HepG2 (cell line): ENCODE results near the gene GAB3. TPM values are rescaled to one million over a fixed set of nuclear protein-coding genes. Genes with fewer than 3 reads are reported as not detected.

ENCODE experiments used
- ATAC-seq: fragments of 200-7000 bp; cut with Tn5 transposase; 3 replicates; pipeline ENCODE4 v1.9.1; 2020; ENCODE audit warnings: mild to moderate bottlenecking, moderate library complexity
- BruUV-seq: library from RNA; stranded (reverse); fragments of 400-500 nt; replicated peaks from 2 replicates; lab custom pipeline; 2021; lab: Mats Ljungman, UMichigan
- CTCF ChIA-PET: fragments of 300-600 bp; formaldehyde crosslinking; extraction: SDS; loops from one replicate; lab custom pipeline; 2021; ENCODE audit warnings: low total read pairs, inconsistent platforms, low intra/inter-chr PET ratio; lab: Yijun Ruan, JAX
- POLR2A ChIA-PET: fragments of 350-600 bp; sonication (Branson Sonifier 250); formaldehyde crosslinking; loops from one replicate; lab custom pipeline; 2020; ENCODE audit warnings: antibody characterized with exemption, inconsistent platforms; lab: Yijun Ruan, JAX
- DNase-seq: peaks from one replicate; pipeline ENCODE4 v3.0.0-alpha.2; 2015; ENCODE audit warnings: low spot score
- FAIRE-seq: peaks from 3 replicates; lab custom pipeline; 2011; peaks lifted over from hg19 to GRCh38; lab: Jason Lieb, UNC
- H2AFZ ChIP-seq: one replicate; pipeline ENCODE4 v1.6.1; 2011; ENCODE audit warnings: low read length, inconsistent platforms
- H3K27ac ChIP-seq: fragments of 300-600 bp; 3 replicates; pipeline ENCODE4 v1.8.0; 2011; ENCODE audit warnings: mixed run types, mild to moderate bottlenecking, mixed read lengths, low read length, inconsistent platforms; ENCODE audit not compliant: insufficient read depth; ENCODE audit errors: extremely low read length
- H3K27me3 ChIP-seq, 2 experiments: fragments of 200-600 bp in 1 of 2; 2 replicates in 1 of 2; 3 replicates in 1 of 2; pipeline versions ENCODE4 v1.6.0 to v1.8.0; 2011; ENCODE audit warnings: low read length in 2 of 2, mild to moderate bottlenecking in 2 of 2, moderate library complexity in 2 of 2, inconsistent platforms in 1 of 2; ENCODE audit not compliant: insufficient read depth in 2 of 2, control insufficient read depth in 1 of 2
- H3K36me3 ChIP-seq, 2 experiments: fragments of 200-600 bp in 1 of 2; replicated peaks in 1 of 2; 2 replicates in 1 of 2; 3 replicates in 1 of 2; pipeline versions ENCODE4 v1.5.1 to v1.8.0; 2011; ENCODE audit warnings: low read length in 2 of 2, inconsistent platforms in 1 of 2; ENCODE audit not compliant: insufficient read depth in 2 of 2, control insufficient read depth in 1 of 2
- H3K4me1 ChIP-seq: 2 replicates; pipeline ENCODE4 v1.5.1; 2012; ENCODE audit warnings: low read length, inconsistent platforms; ENCODE audit not compliant: insufficient read depth
- H3K4me2 ChIP-seq: 2 replicates; pipeline ENCODE4 v1.6.0; 2011; ENCODE audit warnings: low read depth, low read length, inconsistent platforms
- H3K4me3 ChIP-seq, 3 experiments: fragments of 200-600 bp in 1 of 3; sonication (generic), shearing (Covaris generic) in 1 of 3; replicated peaks in 1 of 3; 2 replicates each; pipeline ENCODE4 v1.5.1; 2011 to 2016; ENCODE audit warnings: low read length in 3 of 3, inconsistent platforms in 2 of 3, low read depth in 2 of 3, mild to moderate bottlenecking in 2 of 3, control low read depth in 1 of 3, mixed read lengths in 1 of 3; ENCODE audit not compliant: insufficient read depth in 1 of 3
- H3K79me2 ChIP-seq: one replicate; pipeline ENCODE4 v1.6.1; 2011; ENCODE audit warnings: low read length, inconsistent platforms; ENCODE audit not compliant: insufficient read depth
- H3K9ac ChIP-seq: 2 replicates; pipeline ENCODE4 v1.6.0; 2011; ENCODE audit warnings: mild to moderate bottlenecking, low read depth, low read length, inconsistent platforms; ENCODE audit not compliant: insufficient read depth
- H3K9me3 ChIP-seq: 2 replicates; pipeline ENCODE4 v1.5.1; 2012; ENCODE audit warnings: mild to moderate bottlenecking, low read length
- H4K20me1 ChIP-seq: 2 replicates; pipeline ENCODE4 v1.6.0; 2011; ENCODE audit warnings: inconsistent platforms, mild to moderate bottlenecking, low read length, moderate library complexity; ENCODE audit not compliant: insufficient read depth
- CBX1 ChIP-seq: IDR thresholded peaks from one replicate; pipeline ENCODE4 v1.6.1; 2016; ENCODE audit warnings: antibody characterized with exemption, low read depth
- CTCF ChIP-seq: sonication (generic); formaldehyde crosslinking; IDR thresholded peaks from 2 replicates; pipeline ENCODE4 v1.5.0; 2020; ENCODE audit warnings: mild to moderate bottlenecking, missing genetic modification reagents, moderate library complexity
- E2F2 ChIP-seq: sonication (generic); formaldehyde crosslinking; IDR thresholded peaks from 2 replicates; pipeline ENCODE4 v1.4.0; 2020; ENCODE audit warnings: missing genetic modification reagents, borderline replicate concordance
- FOXO1 ChIP-seq: sonication (generic); formaldehyde crosslinking; IDR thresholded peaks from 2 replicates; pipeline ENCODE4 v1.4.0; 2020; ENCODE audit warnings: missing genetic modification reagents
- KLF12 ChIP-seq: sonication (generic); formaldehyde crosslinking; IDR thresholded peaks from 2 replicates; pipeline ENCODE4 v1.4.0; 2020; ENCODE audit warnings: missing genetic modification reagents, borderline replicate concordance
- PATZ1 ChIP-seq: sonication (generic); formaldehyde crosslinking; IDR thresholded peaks from 2 replicates; pipeline ENCODE4 v1.4.0; 2020; ENCODE audit warnings: missing genetic modification reagents
- SIN3B ChIP-seq: fragments of 150-350 bp; IDR thresholded peaks from 2 replicates; pipeline ENCODE4 v1.6.1; 2014; ENCODE audit warnings: low read length
- SMC3 ChIP-seq: IDR thresholded peaks from 2 replicates; pipeline ENCODE4 v1.6.1; 2011; ENCODE audit warnings: low read length, improper control_type of control experiment
- STAG1 ChIP-seq: sonication (generic); formaldehyde crosslinking; IDR thresholded peaks from 2 replicates; pipeline ENCODE4 v1.4.0; 2020; ENCODE audit warnings: missing genetic modification reagents
- TEAD3 ChIP-seq: optimal IDR thresholded peaks from 2 replicates; pipeline ENCODE3; 2016; ENCODE audit warnings: borderline replicate concordance
- THAP7 ChIP-seq: sonication (generic); formaldehyde crosslinking; IDR thresholded peaks from 2 replicates; pipeline ENCODE4 v1.8.1; 2023; ENCODE audit warnings: mild to moderate bottlenecking, missing genetic modification reagents
- USF2 ChIP-seq, 2 experiments: sonication (generic) in 1 of 2; formaldehyde crosslinking in 1 of 2; IDR thresholded peaks; 2 replicates each; pipeline versions ENCODE4 v1.5.1 to v1.6.1; 2011 to 2020; ENCODE audit warnings: borderline replicate concordance in 1 of 2, low read depth in 1 of 2, low read length in 1 of 2, mild to moderate bottlenecking in 1 of 2, missing genetic modification reagents in 1 of 2, moderate library complexity in 1 of 2
- ZNF431 ChIP-seq: sonication (generic); formaldehyde crosslinking; IDR thresholded peaks from 2 replicates; pipeline ENCODE4 v1.9.0; 2022; ENCODE audit warnings: missing genetic modification reagents, low read depth, mild to moderate bottlenecking, borderline replicate concordance
- ZNF557 ChIP-seq: sonication (generic); formaldehyde crosslinking; IDR thresholded peaks from 2 replicates; pipeline ENCODE4 v1.4.0; 2020; ENCODE audit warnings: missing genetic modification reagents
- ZNF746 ChIP-seq: sonication (generic); formaldehyde crosslinking; IDR thresholded peaks from 2 replicates; pipeline ENCODE4 v1.8.0; 2022; ENCODE audit warnings: mild to moderate bottlenecking, missing genetic modification reagents
- ZSCAN21 ChIP-seq: sonication (generic); formaldehyde crosslinking; IDR thresholded peaks from 2 replicates; pipeline ENCODE4 v1.8.0; 2022; ENCODE audit warnings: mild to moderate bottlenecking, missing genetic modification reagents, moderate library complexity, borderline replicate concordance
- WGBS: methylation state at CpG from one replicate; pipeline ENCODE4 v1.1.6; 2017; ENCODE audit warnings: low lambda C conversion rate; 5-methylcytosine and 5-hydroxymethylcytosine counted together
- in situ Hi-C: cut with HindIII; loops from 2 replicates; pipeline ENCODE4 v1.10.0; 2017; ENCODE audit warnings: low pct_unique_long_range_greater_than_20kb; ENCODE audit not compliant: extremely low pct_ligation_motif_present
- intact Hi-C: fragments of 100-400 bp; cut with micrococcal nuclease; formaldehyde crosslinking; loops from one replicate; pipeline ENCODE4 v1.10.0; 2022; ENCODE audit not compliant: unreplicated experiment
- polyA plus RNA-seq, 8 experiments: library from polyadenylated mRNA; depleted of rRNA in 3 of 8; stranded (reverse) in 7 of 8; unstranded in 1 of 8; fragments of >200 nt; fragmentation: Illumina TruSeq in 4 of 8; extraction: Trizol in 4 of 8; gene quantifications; 2 replicates each; pipeline versions ENCODE4 v1.2.1 to v1.2.3, GENCODE V29; 2011 to 2016; ENCODE audit warnings: low read depth in 4 of 8, missing spikeins in 1 of 8, mixed read lengths in 1 of 8; ENCODE audit not compliant: insufficient read depth in 1 of 8
- total RNA-seq, 5 experiments: library from RNA; depleted of rRNA; stranded (reverse); fragments of >200 nt; fragmentation: Illumina TruSeq; extraction: Trizol; gene quantifications; 2 replicates each; pipeline ENCODE4 v1.2.3, GENCODE V29; 2016; ENCODE audit warnings: low read depth in 1 of 5

GAB3 gene
- total and polyA plus RNA-seq, 2 of the 13 experiments (the other 11 are each of a cell fraction or from before 2014, with no cell fraction given): not detected

GRCh38 chrX:154715825-154716224 lies 35.1 kb downstream of the GAB3 start (continued):
- TF ChIP-seq USF2 (IDR thresholded peaks at IDR 0.05; ENCODE audit: low read depth, low read length) (no peak), USF2 (CRISPR knock-in tag; IDR thresholded peaks at IDR 0.05; ENCODE audit: borderline replicate concordance) (no peak), PATZ1 (CRISPR knock-in tag) (no peak), KLF12 (CRISPR knock-in tag) (no peak), ZSCAN21 (CRISPR knock-in tag) (no peak)
- TF ChIP-seq, all 625 proteins: peak for 0

GRCh38 chrX:154714925-154715324 lies 36.0 kb downstream of the GAB3 start:
- intact Hi-C loops: no loop called here
- no peaks in the 10 kb centered on the region for H3K9me3 ChIP-seq
- H3K4me2 ChIP-seq: no peak overlapping the region
- TF ChIP-seq E2F2 (CRISPR knock-in tag): no peak
- TF ChIP-seq ZNF431 (CRISPR knock-in tag): no peak
- TF ChIP-seq SIN3B: no peak
- TF ChIP-seq STAG1 (CRISPR knock-in tag): peak; percentile 66
- peak; percentile 74 for TF ChIP-seq CTCF (CRISPR knock-in tag)
- TF ChIP-seq ZNF746 (CRISPR knock-in tag): no peak
- no peak for TF ChIP-seq ZNF557
- TF ChIP-seq FOXO1 (CRISPR knock-in tag): no peak
- peak; percentile 47; the same call in 1 of the 2 replicates for TF ChIP-seq SMC3
- no peak for TF ChIP-seq CBX1
- no peak for TF ChIP-seq THAP7 (CRISPR knock-in tag)
- TF ChIP-seq TEAD3 (CRISPR knock-in tag): no peak

More at GRCh38 chrX:154714925-154715324, 36.0 kb downstream of the GAB3 start:
- H3K9ac ChIP-seq: no peak overlapping the region
- ChIA-PET POLR2A (no interaction called here), CTCF (no interaction called here)
- in situ Hi-C loops: no loop called here
- H4K20me1 ChIP-seq: no peaks in the 10 kb centered on the region
- H3K27me3 ChIP-seq: no peaks in the 10 kb centered on the region
- FAIRE-seq: peak; percentile 93
- no TSS peak for BruUV-seq
- peak; percentile 12 for DNase-seq
- H3K36me3 ChIP-seq: no peaks in the 10 kb centered on the region
- ATAC-seq: peak; percentile 67
- no peaks in the 10 kb centered on the region for H3K4me1 ChIP-seq
- no peak overlapping the region for H2AFZ ChIP-seq
- no peak overlapping the region for H3K4me3 ChIP-seq
- no peaks in the 10 kb centered on the region for H3K79me2 ChIP-seq
- WGBS: 0% methylated on average over 2 of the region's 2 CpGs
- H3K27ac ChIP-seq: no peak overlapping the region
